Measurements from ENCODE around the gene CALML5.

DNA sequence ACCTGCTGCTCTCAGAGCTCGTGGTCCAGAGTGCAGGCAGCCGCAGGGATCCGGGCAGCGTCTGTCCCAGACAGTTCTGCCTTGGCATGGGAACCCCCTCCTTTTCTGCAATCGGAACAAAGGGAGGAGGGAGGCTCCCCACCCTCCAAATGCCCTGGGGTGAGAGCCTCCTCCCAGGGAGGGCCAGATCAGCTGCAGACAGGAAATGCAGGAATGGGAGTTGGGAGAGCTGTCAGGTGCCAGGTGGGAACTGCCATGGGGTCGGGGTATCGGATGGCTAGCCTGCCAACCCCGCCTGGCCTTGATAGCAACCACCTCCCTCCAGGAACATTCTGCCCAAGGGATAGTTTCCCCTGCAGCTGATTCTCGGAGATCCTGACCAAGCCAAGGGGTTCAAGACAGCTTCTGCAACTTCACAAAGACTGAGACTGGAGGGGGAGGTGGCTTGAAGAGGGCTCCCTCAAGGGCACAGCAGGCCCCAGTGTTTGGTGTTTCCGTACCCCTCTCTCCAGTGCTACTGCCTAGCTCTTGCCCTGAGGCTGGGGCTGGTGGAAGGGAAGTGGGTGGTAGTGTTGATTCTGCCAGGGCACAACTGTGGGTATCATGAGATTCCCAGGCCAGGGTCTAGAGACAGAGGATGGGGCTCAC lies at the start of gene CALML5:
- TF ChIP-seq, protein P1, sequence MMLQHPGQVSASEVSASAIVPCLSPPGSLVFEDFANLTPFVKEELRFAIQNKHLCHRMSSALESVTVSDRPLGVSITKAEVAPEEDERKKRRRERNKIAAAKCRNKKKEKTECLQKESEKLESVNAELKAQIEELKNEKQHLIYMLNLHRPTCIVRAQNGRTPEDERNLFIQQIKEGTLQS (CRISPR knock-in tag; conservative IDR thresholded peaks at IDR 0.05), result no peak
- TF ChIP-seq, protein P2, sequence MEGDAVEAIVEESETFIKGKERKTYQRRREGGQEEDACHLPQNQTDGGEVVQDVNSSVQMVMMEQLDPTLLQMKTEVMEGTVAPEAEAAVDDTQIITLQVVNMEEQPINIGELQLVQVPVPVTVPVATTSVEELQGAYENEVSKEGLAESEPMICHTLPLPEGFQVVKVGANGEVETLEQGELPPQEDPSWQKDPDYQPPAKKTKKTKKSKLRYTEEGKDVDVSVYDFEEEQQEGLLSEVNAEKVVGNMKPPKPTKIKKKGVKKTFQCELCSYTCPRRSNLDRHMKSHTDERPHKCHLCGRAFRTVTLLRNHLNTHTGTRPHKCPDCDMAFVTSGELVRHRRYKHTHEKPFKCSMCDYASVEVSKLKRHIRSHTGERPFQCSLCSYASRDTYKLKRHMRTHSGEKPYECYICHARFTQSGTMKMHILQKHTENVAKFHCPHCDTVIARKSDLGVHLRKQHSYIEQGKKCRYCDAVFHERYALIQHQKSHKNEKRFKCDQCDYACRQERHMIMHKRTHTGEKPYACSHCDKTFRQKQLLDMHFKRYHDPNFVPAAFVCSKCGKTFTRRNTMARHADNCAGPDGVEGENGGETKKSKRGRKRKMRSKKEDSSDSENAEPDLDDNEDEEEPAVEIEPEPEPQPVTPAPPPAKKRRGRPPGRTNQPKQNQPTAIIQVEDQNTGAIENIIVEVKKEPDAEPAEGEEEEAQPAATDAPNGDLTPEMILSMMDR (IDR thresholded peaks at IDR 0.05), result no peak
- no peak for TF ChIP-seq ZNF121 (CRISPR knock-in tag; IDR thresholded peaks at IDR 0.05)
- TF ChIP-seq, protein P3, sequence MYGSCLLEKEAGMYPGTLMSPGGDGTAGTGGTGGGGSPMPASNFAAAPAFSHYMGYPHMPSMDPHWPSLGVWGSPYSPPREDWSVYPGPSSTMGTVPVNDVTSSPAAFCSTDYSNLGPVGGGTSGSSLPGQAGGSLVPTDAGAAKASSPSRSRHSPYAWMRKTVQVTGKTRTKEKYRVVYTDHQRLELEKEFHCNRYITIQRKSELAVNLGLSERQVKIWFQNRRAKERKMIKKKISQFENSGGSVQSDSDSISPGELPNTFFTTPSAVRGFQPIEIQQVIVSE (CRISPR knock-in tag; IDR thresholded peaks at IDR 0.05; ENCODE audit: borderline replicate concordance), result no peak
- no peak for TF ChIP-seq TEAD4 (CRISPR knock-in tag; IDR thresholded peaks at IDR 0.05)
- TF ChIP-seq, protein P4, sequence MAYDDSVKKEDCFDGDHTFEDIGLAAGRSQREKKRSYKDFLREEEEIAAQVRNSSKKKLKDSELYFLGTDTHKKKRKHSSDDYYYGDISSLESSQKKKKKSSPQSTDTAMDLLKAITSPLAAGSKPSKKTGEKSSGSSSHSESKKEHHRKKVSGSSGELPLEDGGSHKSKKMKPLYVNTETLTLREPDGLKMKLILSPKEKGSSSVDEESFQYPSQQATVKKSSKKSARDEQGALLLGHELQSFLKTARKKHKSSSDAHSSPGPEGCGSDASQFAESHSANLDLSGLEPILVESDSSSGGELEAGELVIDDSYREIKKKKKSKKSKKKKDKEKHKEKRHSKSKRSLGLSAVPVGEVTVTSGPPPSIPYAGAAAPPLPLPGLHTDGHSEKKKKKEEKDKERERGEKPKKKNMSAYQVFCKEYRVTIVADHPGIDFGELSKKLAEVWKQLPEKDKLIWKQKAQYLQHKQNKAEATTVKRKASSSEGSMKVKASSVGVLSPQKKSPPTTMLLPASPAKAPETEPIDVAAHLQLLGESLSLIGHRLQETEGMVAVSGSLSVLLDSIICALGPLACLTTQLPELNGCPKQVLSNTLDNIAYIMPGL (CRISPR knock-in tag; IDR thresholded peaks at IDR 0.05), result no peak
- TF ChIP-seq ESRRA (CRISPR knock-in tag; IDR thresholded peaks at IDR 0.05; ENCODE audit: borderline replicate concordance), result no peak
- no peak for TF ChIP-seq OVOL2 (CRISPR knock-in tag; IDR thresholded peaks at IDR 0.05; ENCODE audit: borderline replicate concordance)
- TF ChIP-seq, protein P5, sequence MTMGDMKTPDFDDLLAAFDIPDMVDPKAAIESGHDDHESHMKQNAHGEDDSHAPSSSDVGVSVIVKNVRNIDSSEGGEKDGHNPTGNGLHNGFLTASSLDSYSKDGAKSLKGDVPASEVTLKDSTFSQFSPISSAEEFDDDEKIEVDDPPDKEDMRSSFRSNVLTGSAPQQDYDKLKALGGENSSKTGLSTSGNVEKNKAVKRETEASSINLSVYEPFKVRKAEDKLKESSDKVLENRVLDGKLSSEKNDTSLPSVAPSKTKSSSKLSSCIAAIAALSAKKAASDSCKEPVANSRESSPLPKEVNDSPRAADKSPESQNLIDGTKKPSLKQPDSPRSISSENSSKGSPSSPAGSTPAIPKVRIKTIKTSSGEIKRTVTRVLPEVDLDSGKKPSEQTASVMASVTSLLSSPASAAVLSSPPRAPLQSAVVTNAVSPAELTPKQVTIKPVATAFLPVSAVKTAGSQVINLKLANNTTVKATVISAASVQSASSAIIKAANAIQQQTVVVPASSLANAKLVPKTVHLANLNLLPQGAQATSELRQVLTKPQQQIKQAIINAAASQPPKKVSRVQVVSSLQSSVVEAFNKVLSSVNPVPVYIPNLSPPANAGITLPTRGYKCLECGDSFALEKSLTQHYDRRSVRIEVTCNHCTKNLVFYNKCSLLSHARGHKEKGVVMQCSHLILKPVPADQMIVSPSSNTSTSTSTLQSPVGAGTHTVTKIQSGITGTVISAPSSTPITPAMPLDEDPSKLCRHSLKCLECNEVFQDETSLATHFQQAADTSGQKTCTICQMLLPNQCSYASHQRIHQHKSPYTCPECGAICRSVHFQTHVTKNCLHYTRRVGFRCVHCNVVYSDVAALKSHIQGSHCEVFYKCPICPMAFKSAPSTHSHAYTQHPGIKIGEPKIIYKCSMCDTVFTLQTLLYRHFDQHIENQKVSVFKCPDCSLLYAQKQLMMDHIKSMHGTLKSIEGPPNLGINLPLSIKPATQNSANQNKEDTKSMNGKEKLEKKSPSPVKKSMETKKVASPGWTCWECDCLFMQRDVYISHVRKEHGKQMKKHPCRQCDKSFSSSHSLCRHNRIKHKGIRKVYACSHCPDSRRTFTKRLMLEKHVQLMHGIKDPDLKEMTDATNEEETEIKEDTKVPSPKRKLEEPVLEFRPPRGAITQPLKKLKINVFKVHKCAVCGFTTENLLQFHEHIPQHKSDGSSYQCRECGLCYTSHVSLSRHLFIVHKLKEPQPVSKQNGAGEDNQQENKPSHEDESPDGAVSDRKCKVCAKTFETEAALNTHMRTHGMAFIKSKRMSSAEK (CRISPR knock-in tag; IDR thresholded peaks at IDR 0.05; ENCODE audit: borderline replicate concordance), result no peak
- no peak for TF ChIP-seq FOXJ3 (CRISPR knock-in tag; IDR thresholded peaks at IDR 0.05; ENCODE audit: borderline replicate concordance)
- no peak for TF ChIP-seq NR1H2 (CRISPR knock-in tag; IDR thresholded peaks at IDR 0.05)
- no peak for TF ChIP-seq CBFB (CRISPR knock-in tag; IDR thresholded peaks at IDR 0.05; ENCODE audit: low read depth)
- no peak for TF ChIP-seq RELA (CRISPR knock-in tag; IDR thresholded peaks at IDR 0.05; ENCODE audit: borderline replicate concordance)
- no peak for TF ChIP-seq TP53 (CRISPR knock-in tag; IDR thresholded peaks at IDR 0.05)

All from WTC11 (cell line).